Tibial artery (tissue), 4 donors: ENCODE data around the gene NCSTN.
"Not testable (repeated sequence)": the region's sequence is repeated elsewhere in the genome, so short reads cannot be mapped to it uniquely, and the experiment has no call there.

ENCODE experiments used
- DNase-seq, 2 donors: peaks; one replicate each; pipeline ENCODE4 v3.0.0-alpha.2; 2019
- H3K27ac ChIP-seq, 2 donors: fragments of 200-600 bp; sonication (generic) in 1 of 2; 1 replicate in 1 of 2; 2 replicates in 1 of 2; pipeline ENCODE4 v1.5.1; 2018 to 2019; ENCODE audit warnings: mild to moderate bottlenecking in 1 of 2
- H3K27me3 ChIP-seq, 2 donors: fragments of 200-600 bp; sonication (generic) in 1 of 2; one replicate each; pipeline versions ENCODE4 v1.5.1 to v1.6.0; 2016 to 2019
- H3K36me3 ChIP-seq, 3 donors: fragments of 200-600 bp; sonication (generic) in 2 of 3; one replicate each; pipeline ENCODE4 v1.5.1; 2016 to 2019; ENCODE audit warnings: mild to moderate bottlenecking in 2 of 3
- H3K4me1 ChIP-seq, 4 donors: fragments of 200-600 bp; sonication (generic) in 2 of 4; 1 replicate in 3 of 4; 2 replicates in 1 of 4; pipeline ENCODE4 v1.5.1; 2016 to 2019
- H3K4me3 ChIP-seq, 2 donors: fragments of 200-600 bp; sonication (generic) in 1 of 2; 1 replicate in 1 of 2; 2 replicates in 1 of 2; pipeline ENCODE4 v1.5.1; 2018 to 2019; ENCODE audit warnings: mild to moderate bottlenecking in 2 of 2
- H3K9me3 ChIP-seq, 3 donors: fragments of 200-600 bp; sonication (generic) in 1 of 3; one replicate each; pipeline ENCODE4 v1.5.1; 2016 to 2019
- intact Hi-C: fragments of 100-400 bp; cut with DNase I; formaldehyde crosslinking; loops from one replicate; pipeline ENCODE4 v1.15.0; 2023; ENCODE audit warnings: low total_unique reads
- TF ChIP-seq, protein P1 (sequence below), 2 experiments: fragments of 200-600 bp in 1 of 2; fragments of 450-650 bp in 1 of 2; IDR thresholded peaks; one replicate each; pipeline ENCODE4 v1.5.1; 2017 to 2019; ENCODE audit warnings: antibody characterized with exemption in 2 of 2, mild to moderate bottlenecking in 1 of 2, moderate library complexity in 1 of 2

Gene NCSTN

DNA sequence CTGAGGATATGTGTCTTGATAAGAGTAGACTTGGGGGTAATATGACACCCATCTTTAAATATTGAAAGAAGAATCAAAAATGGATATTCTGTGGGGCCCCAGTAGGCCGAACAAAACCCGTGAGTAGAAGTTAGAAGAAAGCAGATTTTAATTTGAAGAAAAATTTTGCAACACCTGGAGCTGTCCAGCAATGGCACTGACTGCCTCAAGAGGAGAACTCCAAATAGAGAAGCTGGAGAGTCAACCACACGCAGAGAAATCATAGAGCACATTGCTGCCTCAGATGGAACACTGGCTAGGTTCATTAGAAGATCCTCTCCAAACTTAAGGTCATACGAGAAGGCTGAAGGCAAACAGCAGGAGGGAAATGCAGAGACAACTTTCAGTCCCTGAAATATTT lies 30.5 kb downstream of the NCSTN start:
- TF ChIP-seq, protein P1, sequence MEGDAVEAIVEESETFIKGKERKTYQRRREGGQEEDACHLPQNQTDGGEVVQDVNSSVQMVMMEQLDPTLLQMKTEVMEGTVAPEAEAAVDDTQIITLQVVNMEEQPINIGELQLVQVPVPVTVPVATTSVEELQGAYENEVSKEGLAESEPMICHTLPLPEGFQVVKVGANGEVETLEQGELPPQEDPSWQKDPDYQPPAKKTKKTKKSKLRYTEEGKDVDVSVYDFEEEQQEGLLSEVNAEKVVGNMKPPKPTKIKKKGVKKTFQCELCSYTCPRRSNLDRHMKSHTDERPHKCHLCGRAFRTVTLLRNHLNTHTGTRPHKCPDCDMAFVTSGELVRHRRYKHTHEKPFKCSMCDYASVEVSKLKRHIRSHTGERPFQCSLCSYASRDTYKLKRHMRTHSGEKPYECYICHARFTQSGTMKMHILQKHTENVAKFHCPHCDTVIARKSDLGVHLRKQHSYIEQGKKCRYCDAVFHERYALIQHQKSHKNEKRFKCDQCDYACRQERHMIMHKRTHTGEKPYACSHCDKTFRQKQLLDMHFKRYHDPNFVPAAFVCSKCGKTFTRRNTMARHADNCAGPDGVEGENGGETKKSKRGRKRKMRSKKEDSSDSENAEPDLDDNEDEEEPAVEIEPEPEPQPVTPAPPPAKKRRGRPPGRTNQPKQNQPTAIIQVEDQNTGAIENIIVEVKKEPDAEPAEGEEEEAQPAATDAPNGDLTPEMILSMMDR (IDR thresholded peaks at IDR 0.05), result no peak
- Histone ChIP-seq H3K36me3 (no peaks in the 10 kb centered on the region), H3K4me1 (peaks cover 0 to 8% (median 2%) of the 10 kb centered on the region in 4 donors), H3K4me3 (no peak overlapping the region), H3K27ac (no peak overlapping the region), H3K27me3 (peaks cover 0 to 33% of the 10 kb centered on the region in 2 donors), H3K9me3 (no peaks in the 10 kb centered on the region)
- intact Hi-C loops, result no loop called here
- no peak for DNase-seq

DNA sequence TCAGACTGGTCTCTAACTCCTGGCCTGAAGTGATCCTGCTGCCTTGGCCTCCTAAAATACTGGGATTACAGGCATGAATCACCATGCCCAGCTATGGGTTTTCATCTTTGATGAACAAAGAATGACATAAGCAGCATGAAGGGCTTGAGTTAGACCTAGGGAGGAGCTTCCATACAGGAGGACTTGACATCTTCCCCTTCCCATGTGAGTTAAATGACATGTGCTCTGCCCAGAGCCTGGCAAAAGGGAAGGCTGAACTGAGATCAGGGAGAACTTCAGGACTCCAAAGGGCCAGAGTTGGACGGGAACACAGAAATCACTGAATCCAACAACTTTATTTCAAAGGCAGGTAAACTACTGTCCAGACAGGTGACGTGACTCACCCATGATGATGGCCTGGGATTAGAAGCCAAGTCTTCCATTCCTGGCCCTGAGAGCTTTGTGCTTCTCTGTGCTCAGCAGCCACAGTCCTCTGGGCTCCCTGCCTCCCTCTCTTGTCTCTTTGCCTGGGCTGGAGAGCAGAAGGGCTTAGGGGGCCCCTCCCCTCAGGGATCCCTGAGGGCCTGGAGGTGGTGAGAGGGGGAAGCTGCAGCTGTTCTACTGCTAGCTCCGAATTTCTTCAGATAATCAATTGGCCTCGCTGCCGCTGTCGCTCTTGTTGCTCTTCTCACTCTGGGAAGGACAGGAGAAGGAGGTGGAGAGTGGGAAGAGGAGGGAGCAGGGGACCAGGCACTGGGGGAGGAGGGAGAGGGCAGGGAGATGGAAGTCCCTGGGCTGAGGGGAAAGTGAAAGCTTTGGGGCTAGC lies 31.3 kb downstream of the NCSTN start:
- H3K27me3 ChIP-seq, result peaks cover 0 to 33% of the 10 kb centered on the region in 2 donors
- TF ChIP-seq, protein P1 (IDR thresholded peaks at IDR 0.05), result no peak
- peaks cover 0 to 8% (median 2%) of the 10 kb centered on the region in 4 donors for H3K4me1 ChIP-seq
- no peak overlapping the region for H3K27ac ChIP-seq
- intact Hi-C loops, result no loop called here
- H3K4me3 ChIP-seq, result no peak overlapping the region
- DNase-seq, result no peak
- H3K9me3 ChIP-seq, result no peaks in the 10 kb centered on the region
- H3K36me3 ChIP-seq, result no peaks in the 10 kb centered on the region

DNA sequence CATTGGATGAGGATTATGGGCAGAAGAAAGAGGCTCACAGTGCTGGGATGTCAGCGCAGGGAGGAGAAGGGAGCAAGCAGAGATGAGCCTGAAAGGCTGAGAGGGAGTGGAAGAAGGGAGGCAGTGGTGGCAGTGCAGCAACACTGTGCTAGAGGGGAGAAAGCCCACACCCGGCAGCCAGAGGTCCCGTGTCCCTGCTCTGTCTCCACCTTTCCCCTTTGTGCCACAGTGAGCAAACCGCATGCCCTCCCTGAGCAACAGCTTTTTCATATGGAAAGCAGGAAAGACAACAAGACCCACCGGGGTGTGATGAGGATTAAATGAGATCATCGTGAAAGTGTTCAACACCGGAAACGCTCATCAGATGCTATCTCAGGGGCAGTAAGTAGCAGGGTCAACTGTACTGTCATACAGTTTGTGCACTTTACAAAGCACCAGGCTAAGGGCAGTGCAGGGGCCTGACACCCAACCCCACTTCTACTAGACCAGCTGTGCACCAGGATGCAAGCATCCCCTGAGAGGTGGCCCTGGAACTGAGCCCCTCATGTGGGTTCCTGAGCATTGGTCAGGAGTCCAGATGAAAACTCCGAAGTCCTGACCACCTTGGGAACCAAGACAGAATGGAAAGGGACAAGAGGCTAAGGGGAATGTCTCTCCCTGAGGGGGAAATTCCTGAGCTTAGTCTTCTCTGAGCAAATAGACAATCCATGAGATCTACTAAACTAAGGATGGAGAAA lies 32.8 kb downstream of the NCSTN start:
- Histone ChIP-seq H3K9me3 (no peaks in the 10 kb centered on the region), H3K36me3 (no peaks in the 10 kb centered on the region), H3K27ac (no peak overlapping the region), H3K27me3 (peaks cover 0 to 27% of the 10 kb centered on the region in 2 donors), H3K4me1 (peaks cover 0 to 8% (median 2%) of the 10 kb centered on the region in 4 donors), H3K4me3 (no peak overlapping the region)
- intact Hi-C loops, result no loop called here
- TF ChIP-seq, protein P1 (IDR thresholded peaks at IDR 0.05), result no peak
- DNase-seq, result no peak

DNA sequence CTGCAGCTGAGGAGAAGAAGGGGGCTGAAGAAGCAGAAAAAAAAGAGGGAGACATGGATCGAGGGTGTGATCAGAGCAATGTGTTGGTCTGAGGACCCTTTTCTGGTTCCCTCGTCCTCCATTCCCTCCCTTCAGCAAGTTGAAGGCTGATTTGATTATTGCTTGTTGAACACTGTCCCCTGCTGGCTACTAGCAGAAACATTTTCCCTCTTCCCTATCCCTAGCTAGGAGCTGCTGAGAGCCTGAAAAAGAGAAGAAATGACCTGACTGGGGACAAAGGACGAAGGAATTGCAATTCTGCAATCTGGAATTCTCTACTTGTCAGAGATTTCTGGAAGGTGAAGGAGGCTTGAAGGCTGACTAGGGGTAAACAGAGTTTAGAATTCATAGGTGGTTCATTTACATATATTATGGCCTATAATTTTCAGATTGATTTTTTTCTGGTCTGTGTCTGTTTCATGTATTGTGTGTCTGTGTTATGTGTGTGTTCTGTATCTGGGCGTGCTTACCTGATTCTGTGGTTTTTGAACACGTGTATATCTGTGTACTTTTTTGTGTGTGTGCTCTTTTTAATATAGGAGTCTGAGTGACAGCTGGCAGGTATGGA lies 33.4 kb downstream of the NCSTN start:
- Histone ChIP-seq H3K27ac (no peak overlapping the region), H3K9me3 (no peaks in the 10 kb centered on the region), H3K4me3 (no peak overlapping the region), H3K4me1 (peaks cover 0 to 8% (median 2%) of the 10 kb centered on the region in 4 donors), H3K36me3 (no peaks in the 10 kb centered on the region), H3K27me3 (peaks cover 0 to 21% of the 10 kb centered on the region in 2 donors)
- TF ChIP-seq, protein P1 (IDR thresholded peaks at IDR 0.05), result peak; percentile 68 to 75
- intact Hi-C loops, result no loop called here
- no peak for DNase-seq

DNA sequence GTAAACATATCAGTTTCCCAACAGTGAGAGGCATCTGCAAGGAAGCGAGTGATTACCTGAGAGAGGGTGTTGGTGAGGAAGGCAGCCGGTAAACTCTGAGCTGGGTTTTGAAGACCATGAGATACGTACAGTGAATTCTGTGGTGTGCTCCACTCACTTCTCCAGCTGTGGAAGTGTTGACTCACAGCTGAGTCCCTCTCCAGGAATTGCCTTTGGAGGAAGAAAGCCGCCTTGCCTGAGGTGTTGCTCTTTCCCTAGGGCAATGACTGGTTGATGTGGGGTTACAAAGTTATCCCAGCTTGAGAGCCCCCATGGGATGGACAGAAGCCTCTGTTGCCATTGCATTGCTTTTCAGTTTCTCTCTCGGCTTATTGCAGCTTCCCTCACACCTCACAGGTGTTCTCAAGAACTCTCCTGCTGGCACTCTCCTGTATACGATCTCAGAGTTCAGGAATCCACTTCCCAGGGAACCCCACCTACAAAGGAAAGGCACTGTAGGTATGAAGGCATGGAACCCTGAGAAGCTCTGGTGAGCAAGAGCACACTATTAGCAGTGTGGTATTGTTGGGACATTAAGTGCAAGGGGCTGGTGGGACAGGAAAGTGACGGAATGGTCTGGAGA lies 34.5 kb downstream of the NCSTN start:
- Histone ChIP-seq H3K27ac (no peak overlapping the region), H3K9me3 (no peaks in the 10 kb centered on the region), H3K36me3 (no peaks in the 10 kb centered on the region), H3K4me1 (peaks cover 0 to 8% (median 2%) of the 10 kb centered on the region in 4 donors), H3K27me3 (peaks cover 0 to 11% of the 10 kb centered on the region in 2 donors), H3K4me3 (no peak overlapping the region)
- TF ChIP-seq, protein P1 (IDR thresholded peaks at IDR 0.05), result no peak
- intact Hi-C loops, result no loop called here
- no peak for DNase-seq

DNA sequence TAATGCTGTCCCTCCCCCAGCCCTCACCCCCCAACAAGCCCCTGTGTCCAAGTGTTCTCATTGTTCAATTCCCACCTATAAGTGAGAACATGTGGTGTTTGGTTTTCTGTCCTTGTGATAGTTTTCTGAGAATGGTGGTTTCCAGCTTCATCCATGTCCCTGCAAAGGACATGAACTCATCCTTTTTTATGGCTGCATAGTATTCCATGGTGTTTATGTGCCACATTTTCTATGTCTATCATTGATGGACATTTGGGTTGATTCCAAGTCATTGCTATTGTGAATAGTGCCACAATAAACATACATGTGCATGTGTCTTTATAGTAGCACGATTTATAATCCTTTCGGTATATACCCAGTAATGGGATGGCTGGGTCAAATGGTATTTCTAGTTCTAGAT lies 41.6 kb downstream of the NCSTN start:
- H3K36me3 ChIP-seq, DNase-seq, H3K27ac ChIP-seq, H3K4me1 ChIP-seq, H3K9me3 ChIP-seq, H3K27me3 ChIP-seq, H3K4me3 ChIP-seq, intact Hi-C loops: not testable (repeated sequence)

DNA sequence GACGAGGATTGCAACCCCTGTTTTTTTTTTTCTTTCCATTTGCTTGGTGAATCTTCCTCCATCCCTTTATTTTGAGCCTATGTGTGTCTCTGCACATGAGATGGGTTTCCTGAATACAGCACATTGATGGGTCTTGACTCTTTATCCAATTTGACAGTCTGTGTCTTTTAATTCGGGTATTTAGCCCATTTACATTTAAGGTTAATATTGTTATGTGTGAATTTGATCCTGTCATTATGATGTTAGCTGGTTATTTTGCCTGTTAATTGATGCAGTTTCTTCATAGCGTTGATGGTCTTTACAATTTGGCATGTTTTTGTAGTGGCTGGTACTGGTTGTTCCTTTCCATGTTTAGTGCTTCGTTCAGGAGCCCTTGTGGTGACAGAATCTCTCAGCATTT lies 45.2 kb downstream of the NCSTN start:
- not testable (repeated sequence) for H3K27me3 ChIP-seq

More for the DNA sequence above, 45.2 kb downstream of the NCSTN start:
- DNase-seq, H3K4me1 ChIP-seq, H3K4me3 ChIP-seq, H3K36me3 ChIP-seq, H3K27ac ChIP-seq, H3K9me3 ChIP-seq, intact Hi-C loops: not testable (repeated sequence)
